Dedifferentiated amniotic fluid mesenchymal stem cell (primary cell): ENCODE measurements around the gene ZC3HAV1.
A peak's percentile ranks its signal among the peaks of the same experiment; 100 is the strongest.
"Not testable (repeated sequence)": the region's sequence is repeated elsewhere in the genome, so short reads cannot be mapped to it uniquely, and the experiment has no call there.

Experiments
- DNase-seq: peaks from one replicate; pipeline ENCODE4 v3.0.0-alpha.2; 2016; ENCODE audit errors: extremely low spot score

The ZC3HAV1 gene

DNA sequence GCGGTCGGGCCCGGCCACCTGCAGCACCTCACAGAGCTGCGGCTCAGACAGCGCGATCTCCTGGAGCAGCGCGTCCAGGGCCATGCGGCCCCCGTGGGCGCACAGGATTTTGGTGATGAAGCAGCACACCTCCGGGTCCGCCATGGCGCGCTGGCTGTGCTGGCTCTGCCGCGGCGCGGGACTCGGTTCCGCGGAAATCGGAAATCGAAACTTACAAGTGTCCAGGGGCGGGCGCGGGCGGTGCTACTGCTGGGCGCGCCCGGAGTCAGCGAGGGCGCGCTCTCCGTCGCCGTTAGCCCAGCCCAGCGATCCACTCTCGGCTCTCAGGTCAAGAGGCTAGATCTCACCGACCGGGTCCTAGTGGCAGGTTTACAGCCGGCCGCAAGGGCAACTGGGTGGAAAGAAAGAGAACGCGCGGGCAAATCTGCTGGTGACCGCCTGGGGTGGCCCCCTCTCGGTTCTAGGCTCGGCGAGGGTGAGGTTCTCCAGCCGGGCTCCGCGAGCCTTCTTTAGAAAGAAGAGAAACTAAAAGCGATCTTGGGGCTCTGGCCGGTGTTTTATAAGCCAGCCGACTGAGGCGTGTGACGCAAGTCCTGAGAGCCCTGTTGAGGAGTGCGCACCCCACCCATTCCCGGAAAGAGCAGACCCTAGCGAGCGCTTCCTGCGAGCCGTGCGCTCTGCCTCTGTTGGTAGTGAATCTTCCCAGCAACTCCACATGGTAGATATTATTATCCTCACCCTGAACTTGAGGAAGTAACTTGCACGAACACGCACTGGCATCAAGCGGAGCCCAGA, at the start of gene ZC3HAV1:
TSS of gene ZC3HAV1 (minus strand) at position 533 of the 795 bp plus-strand sequence. CDS start at position 144, 389 bp downstream.
- DNase-seq = peak; percentile 84

DNA sequence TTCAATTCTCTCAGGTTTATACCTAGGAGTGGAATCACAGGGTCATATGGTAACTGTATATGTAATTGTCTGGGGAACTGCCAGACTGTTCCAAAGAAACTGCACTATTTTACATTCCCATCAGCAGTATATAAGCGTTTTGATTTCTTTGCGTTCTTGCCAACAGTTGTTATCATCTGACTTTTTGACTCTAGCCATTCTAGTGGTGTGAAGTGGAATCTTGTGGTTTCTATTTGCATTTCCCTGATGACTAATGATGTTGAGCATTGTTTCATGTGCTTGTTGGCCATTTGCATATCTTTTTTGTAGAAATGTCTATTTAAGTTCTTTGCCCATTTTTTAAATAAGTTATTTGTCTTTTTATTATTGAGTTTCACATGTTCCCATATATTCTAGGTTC, 44.3 kb upstream of the ZC3HAV1 start:
- no peak for DNase-seq

GRCh38 chr7:139152149-139152548, 42.6 kb upstream of the ZC3HAV1 start:
- no peak for DNase-seq

- no peak for DNase-seq
Observed at GRCh38 chr7:139139150-139139549, 29.6 kb upstream of the ZC3HAV1 start.

DNA sequence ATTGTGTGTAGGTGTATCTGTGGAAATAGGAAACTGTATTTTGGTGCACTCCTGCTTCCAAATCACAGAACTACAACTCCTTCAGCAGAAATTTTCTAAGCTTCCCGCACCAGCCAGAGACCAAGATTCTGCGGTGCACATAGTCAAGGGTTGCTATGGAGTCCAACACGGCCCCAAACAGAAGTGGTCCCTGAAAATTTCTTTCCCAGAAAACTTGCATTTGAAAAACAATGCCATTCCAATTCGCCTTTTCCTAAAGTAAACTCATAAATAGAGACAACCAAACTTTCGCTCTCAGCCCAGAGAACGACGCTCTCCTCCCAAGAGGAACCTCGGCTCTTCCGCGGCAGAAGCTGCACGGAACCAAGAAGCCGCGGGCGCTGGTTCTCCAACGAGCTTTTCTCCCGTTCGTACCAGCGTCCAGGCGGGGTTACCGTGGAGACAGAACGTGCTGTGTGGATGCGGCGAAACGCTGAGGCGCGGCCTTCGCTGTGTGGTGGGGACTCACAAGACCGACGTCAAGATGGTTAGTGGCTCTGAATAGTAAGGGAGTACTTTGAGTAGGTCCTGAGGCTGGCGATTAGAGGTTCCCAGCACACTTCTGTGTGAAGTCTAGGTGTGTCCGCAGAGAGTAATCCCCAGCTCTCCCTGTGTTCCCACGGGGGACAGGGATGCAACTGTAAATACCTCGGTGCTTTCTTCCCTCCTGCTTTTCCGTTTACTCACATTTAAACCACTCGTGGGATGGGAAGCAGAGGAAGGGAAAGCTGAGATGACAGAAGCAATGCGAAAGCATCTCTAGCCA, 24.0 kb upstream of the ZC3HAV1 start:
- DNase-seq = peak; percentile 84

DNA sequence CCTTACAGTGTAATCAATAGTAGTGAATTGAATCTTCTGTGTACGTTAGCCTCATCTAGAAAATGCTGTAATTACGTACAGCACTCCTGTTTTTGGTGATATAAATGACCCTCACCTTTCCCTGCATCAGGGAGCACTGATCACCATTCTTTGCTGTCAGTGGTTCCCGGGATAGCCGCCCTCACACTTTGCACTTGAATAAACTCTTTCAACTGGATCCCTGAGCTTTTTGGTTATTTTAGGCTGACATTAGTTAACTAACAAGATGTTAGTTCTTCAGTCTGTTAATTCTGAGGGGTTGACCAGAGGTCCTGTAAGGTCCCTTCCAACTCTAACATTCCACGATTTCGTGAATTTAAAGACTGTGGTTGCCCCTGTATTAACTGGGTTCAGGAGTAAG, 23.4 kb upstream of the ZC3HAV1 start:
- no peak for DNase-seq

DNA sequence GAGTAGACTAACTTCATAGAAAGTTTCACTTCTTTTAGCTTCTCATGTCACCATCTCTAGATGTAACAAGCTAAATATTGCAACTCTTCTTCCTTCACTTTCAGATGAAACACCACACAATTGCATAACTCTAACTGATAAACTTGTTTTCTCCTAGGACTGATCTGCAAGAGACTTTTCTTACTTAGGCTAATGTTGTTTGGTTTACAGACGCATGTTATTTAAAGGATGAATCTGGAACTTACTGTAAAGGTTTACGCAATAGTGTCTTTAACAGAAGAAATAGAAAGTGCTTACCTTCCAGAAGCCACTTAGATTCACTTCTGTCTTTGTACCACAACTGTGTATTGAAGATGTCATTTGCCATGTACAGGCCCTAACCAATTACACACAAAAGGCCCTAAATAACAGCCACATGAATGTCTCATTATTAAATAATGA, 22.1 kb upstream of the ZC3HAV1 start:
- DNase-seq = no peak

- DNase-seq = not testable (repeated sequence)
Observed at GRCh38 chr7:139129814-139130213, 20.3 kb upstream of the ZC3HAV1 start.

DNA sequence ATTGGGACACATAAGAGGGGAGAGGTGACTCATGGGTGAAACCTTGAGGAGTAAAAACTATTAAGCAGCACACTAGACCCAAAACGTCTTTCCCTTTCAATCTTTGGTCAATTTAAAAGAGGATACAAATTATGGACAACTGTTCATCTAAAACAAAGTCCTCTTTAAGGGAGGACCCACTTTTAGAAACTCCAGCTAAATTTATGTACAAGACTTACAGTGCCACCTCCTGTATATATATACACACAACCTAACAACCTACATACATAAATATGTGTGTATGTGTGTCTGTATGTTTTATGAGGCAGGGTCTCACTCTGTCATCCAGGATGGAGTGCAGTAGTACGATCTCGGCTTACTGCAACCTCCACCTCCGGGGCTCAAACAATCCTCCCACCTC, 18.1 kb upstream of the ZC3HAV1 start:
- no peak for DNase-seq

DNA sequence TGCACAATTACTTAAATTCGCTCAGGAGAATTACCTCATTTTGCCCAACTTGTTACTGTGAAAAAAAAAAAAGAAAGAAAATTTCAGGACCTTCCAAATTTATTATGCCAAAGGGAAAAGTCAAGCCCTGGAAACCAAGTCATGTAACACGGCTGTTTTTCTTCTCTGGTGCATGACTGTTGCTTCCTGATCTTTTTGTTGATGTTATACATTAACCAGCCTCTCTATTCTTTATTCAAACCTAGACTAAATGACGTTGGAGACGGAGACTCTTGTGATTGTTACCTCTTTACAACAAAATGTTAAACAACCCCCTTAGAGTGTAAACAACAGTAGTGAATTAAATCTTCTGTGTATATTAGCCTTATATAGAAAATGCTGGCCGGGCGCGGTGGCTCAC, 16.1 kb upstream of the ZC3HAV1 start:
- DNase-seq = no peak

GRCh38 chr7:139124995-139125394, 15.5 kb upstream of the ZC3HAV1 start:
- DNase-seq = not testable (repeated sequence)

GRCh38 chr7:139124084-139124914, 14.8 kb upstream of the ZC3HAV1 start:
- no peak for DNase-seq

DNA sequence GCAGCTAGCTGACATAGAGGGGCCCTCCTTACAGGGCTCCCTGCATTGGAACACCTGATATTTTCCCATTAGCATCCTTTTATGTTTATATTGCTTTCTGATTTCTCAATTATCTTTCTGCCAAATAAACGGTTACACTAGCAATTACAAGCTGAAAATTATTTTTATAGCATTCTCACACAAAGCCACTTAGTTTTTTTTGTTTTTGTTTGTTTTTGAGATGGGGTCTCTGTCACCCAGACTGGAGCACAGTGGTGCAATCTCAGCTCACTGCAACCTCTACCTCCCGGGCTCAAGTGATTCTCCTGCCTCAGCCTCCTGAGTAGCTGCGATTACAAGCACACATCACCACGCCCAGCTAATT, 9.9 kb upstream of the ZC3HAV1 start:
- no peak for DNase-seq

GRCh38 chr7:139118805-139119485, 9.4 kb upstream of the ZC3HAV1 start:
- DNase-seq = no peak

- DNase-seq = no peak
Observed at GRCh38 chr7:139118234-139118804, 8.8 kb upstream of the ZC3HAV1 start.

DNA sequence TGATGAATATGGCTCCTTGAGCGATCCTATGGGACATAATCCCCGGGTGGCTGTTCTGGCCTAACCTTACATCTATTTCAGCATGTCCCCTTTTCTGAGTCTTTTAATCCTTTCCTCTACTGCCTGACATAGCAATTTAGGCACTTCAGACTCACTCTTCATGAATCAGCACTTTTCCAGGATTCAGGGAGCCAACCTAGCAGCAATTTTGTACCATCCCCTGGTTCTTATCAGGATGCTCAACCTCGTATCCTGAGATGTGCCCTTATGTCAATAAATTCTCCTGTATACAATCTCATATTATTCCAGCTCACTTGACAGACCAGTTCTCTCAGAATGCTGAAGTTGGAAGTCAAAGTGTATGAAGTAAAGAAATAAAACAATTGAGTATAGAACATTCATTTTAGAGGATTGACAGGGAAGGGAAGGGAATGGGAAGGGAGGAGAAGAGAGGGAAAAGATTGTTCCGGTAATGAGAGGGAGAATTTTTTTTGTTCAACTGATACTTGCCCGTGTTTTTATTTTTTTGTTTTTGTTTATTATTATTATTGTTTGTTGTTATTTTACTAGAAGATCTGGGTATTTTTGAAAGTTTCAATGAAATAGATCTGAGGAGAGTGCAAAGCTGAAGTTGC, 8.2 kb upstream of the ZC3HAV1 start:
- no peak for DNase-seq

DNA sequence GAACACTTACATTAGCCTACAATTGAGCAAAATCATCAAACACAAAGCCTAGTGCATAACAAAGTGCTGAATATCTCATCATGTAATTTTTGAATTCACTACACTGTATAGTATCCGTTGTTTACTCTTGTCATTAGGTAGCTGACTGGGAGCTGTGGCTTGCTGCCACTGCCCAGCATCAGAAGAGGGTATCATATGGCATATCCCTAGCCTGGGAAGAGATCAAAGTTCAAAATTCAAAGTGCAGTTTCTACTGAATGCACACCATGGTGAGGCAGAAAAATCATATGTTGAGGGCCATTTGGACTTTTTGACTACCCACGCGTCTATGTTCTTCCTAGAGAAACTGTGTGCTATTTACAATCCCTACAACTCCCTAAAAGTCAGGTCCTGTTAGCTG, 7.5 kb upstream of the ZC3HAV1 start:
- DNase-seq = no peak

- no peak for DNase-seq
Observed at GRCh38 chr7:139115104-139115503, 5.6 kb upstream of the ZC3HAV1 start.

DNA sequence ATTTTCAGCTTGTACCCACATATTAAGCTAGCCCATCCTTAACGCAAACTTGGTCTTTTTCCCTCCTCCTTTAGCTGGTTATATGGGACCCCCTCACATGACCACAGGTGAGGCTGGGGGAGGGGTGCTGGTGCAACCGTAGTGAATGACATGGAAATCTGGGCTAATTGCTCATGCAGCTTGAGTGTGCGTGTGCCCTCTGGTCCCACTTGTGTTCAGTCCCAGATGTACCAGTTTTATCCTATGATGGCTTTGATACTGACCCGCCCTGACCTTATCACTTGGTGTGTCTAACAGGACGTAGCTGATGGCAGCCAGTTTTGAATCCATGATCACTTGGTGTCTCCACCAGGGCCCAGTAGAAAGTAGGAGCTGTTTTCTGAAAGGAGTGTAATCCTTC, 5.1 kb upstream of the ZC3HAV1 start:
- no peak for DNase-seq

- DNase-seq = no peak
Observed at GRCh38 chr7:139114018-139114417, 4.5 kb upstream of the ZC3HAV1 start.
